ENCODE results near the gene TMEM116. TPM values are rescaled to one million over a fixed set of nuclear protein-coding genes. Genes with fewer than 3 reads are reported as not detected.

The TMEM116 gene
- total and polyA plus RNA-seq, 7 donors: 3.0 to 16.6 (median 7.5) TPM

DNA sequence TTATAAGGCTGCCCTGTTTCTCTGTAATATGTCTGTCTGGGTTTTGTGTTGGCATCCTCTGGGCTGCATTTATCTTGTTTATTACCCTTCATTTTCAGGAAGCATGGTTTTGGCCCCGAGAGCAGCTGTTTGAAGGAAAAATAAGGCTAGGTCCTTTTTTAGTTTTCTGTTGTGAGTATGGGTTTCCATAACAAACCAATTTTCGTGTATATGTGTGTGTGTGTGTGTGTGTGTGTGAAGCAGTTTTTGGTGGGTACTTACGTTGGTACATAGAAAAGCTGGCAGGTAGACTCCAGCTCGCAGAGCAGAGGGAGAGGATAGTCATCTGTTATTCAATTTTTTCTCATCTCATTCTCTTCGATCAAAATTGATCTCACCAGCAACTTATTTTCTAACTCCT, 118.4 kb downstream of the TMEM116 start:
- intact Hi-C loops (cut with DNase I): no loop called here
- DNase-seq: no peak
- 85 to 89% methylated on average over 5 of the region's 5 CpGs for WGBS, 2 donors
- TF ChIP-seq, protein P1, sequence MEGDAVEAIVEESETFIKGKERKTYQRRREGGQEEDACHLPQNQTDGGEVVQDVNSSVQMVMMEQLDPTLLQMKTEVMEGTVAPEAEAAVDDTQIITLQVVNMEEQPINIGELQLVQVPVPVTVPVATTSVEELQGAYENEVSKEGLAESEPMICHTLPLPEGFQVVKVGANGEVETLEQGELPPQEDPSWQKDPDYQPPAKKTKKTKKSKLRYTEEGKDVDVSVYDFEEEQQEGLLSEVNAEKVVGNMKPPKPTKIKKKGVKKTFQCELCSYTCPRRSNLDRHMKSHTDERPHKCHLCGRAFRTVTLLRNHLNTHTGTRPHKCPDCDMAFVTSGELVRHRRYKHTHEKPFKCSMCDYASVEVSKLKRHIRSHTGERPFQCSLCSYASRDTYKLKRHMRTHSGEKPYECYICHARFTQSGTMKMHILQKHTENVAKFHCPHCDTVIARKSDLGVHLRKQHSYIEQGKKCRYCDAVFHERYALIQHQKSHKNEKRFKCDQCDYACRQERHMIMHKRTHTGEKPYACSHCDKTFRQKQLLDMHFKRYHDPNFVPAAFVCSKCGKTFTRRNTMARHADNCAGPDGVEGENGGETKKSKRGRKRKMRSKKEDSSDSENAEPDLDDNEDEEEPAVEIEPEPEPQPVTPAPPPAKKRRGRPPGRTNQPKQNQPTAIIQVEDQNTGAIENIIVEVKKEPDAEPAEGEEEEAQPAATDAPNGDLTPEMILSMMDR (IDR thresholded peaks at IDR 0.05): no peak
- TF ChIP-seq EP300 (IDR thresholded peaks at IDR 0.05) (no peak), POLR2AphosphoS5 (IDR thresholded peaks at IDR 0.05) (no peak), POLR2A (IDR thresholded peaks at IDR 0.05) (no peak)
- H3K27me3 ChIP-seq: no peaks in the 10 kb centered on the region
- H3K4me3 ChIP-seq: no peak overlapping the region
- H3K4me1 ChIP-seq: no peaks in the 10 kb centered on the region
- no peaks in the 10 kb centered on the region for H3K9me3 ChIP-seq
- peaks cover 9 to 71% (median 26%) of the 10 kb centered on the region in 4 donors for H3K36me3 ChIP-seq
- H3K27ac ChIP-seq: no peak overlapping the region

- Histone ChIP-seq H3K27me3 (no peaks in the 10 kb centered on the region), H3K4me3 (no peak overlapping the region), H3K27ac (no peak overlapping the region), H3K4me1 (no peaks in the 10 kb centered on the region), H3K36me3 (peaks cover 9 to 84% (median 38%) of the 10 kb centered on the region in 4 donors), H3K9me3 (no peaks in the 10 kb centered on the region)
- intact Hi-C loops (cut with DNase I): no loop called here
- no peak for DNase-seq
- no peak for TF ChIP-seq EP300 (IDR thresholded peaks at IDR 0.05)
- TF ChIP-seq, protein P1 (IDR thresholded peaks at IDR 0.05): no peak
- TF ChIP-seq POLR2A (IDR thresholded peaks at IDR 0.05): no peak
- TF ChIP-seq POLR2AphosphoS5 (IDR thresholded peaks at IDR 0.05): no peak
- WGBS, 2 donors: 76% methylated on average over 2 of the region's 2 CpGs
Measured at GRCh38 chr12:111893287-111893686, 119.7 kb downstream of the TMEM116 start.

DNA sequence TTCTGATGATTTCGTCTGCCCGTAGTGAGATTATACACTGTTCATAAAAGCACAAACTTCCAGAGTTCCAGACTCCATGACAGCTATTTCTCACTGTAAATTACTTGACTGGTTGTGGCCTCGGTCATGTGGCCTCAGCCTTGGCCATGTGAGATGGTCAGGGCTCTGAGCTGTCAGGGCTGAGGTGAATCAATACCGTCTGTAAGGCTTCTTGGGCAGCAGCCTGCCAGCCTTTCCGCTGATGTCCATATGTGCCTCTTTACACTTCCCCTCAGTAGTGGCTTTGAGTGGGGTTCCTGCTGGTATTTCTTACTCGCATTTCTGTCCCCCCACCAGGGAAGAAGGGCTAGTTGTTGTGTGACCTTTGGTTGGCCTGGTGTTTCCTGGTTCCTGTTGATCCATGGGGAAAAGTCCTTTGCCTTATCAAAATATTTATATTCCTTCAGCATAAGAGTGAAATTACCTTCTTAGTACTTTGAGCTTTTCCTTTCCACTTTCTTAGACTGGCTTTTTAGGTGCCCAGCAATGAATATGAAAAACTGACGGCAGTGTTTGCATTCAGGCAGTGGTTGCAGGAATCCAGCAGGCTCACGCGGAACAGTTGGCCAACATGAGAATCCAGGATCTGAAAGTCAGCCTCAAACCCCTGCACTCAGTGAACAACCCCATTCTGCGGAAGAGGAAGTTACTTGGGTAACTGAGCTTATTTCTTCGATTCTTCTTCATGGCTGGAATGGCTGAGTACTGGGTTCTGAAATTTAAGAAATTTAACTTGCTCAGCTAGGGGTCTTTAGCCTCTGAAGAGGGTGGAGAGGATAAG, 124.8 kb downstream of the TMEM116 start:
- Histone ChIP-seq H3K4me1 (no peaks in the 10 kb centered on the region), H3K36me3 (peaks cover 18 to 100% (median 60%) of the 10 kb centered on the region in 4 donors), H3K27ac (no peak overlapping the region), H3K9me3 (no peaks in the 10 kb centered on the region), H3K27me3 (no peaks in the 10 kb centered on the region), H3K4me3 (no peak overlapping the region)
- intact Hi-C loops (cut with DNase I): no loop called here
- TF ChIP-seq, protein P1 (IDR thresholded peaks at IDR 0.05): no peak
- TF ChIP-seq EP300 (IDR thresholded peaks at IDR 0.05) (no peak), POLR2AphosphoS5 (IDR thresholded peaks at IDR 0.05) (no peak), POLR2A (IDR thresholded peaks at IDR 0.05) (no peak)
- no peak for DNase-seq
- WGBS, 2 donors: 90 to 91% methylated on average over 11 of the region's 11 CpGs

DNA sequence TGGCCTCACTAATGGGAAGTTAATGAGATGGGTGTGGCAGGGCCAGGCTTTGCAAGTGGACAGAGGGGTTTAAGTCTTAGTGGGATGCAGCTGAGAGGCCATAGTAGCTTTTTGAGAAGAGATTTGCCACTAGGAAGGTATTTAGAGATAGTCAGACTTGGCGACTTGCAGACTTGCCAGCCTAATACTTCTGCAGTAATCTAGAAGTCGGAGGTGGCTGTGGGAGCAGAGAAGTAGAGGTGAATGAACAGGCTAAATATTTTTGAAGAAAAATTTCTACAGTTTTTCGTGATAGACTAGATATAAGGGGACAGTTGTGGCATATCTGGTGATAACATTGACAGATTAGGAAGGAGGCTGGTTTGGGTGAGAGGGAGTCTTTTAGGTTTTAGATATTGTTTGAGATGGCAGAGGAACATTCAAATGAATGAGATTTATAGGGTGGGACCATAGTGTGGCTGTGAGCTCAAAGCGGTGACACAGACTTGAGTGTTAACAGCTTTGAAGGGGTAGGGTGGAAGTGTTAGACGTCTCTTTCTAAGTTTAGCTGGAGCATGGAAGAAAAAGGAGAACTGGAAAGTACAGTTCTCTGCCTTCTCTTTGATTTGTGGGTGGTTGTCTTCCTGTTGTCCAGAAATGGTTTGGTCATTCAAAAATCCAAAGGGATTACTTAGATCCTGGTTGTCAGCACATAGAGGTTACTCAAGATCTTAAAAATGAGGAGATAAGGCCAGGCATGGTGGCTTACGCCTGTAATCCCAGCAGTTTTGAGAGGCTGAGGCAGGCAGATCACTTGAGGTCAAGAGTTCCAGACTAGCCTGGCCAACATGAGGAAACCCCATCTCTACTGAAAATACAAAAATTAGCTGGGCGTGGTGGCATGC, 126.1 kb downstream of the TMEM116 start:
- no peak overlapping the region for H3K4me3 ChIP-seq
- no peak for TF ChIP-seq POLR2A (IDR thresholded peaks at IDR 0.05)
- no peak for TF ChIP-seq POLR2AphosphoS5 (IDR thresholded peaks at IDR 0.05)
- TF ChIP-seq, protein P1 (IDR thresholded peaks at IDR 0.05): no peak
- no peak for TF ChIP-seq EP300 (IDR thresholded peaks at IDR 0.05)

More for the DNA sequence above, 126.1 kb downstream of the TMEM116 start:
- intact Hi-C loops (cut with DNase I): no loop called here
- Histone ChIP-seq H3K4me1 (no peaks in the 10 kb centered on the region), H3K27me3 (no peaks in the 10 kb centered on the region), H3K36me3 (peaks cover 23 to 100% (median 65%) of the 10 kb centered on the region in 4 donors), H3K9me3 (no peaks in the 10 kb centered on the region), H3K27ac (no peak overlapping the region)
- 93% methylated on average over 7 of the region's 7 CpGs for WGBS, 2 donors
- DNase-seq: no peak

Measured in sigmoid colon (tissue), 7 donors.